B cell (primary cell): ENCODE results near the gene ATAD3C. TPM values are rescaled to one million over a fixed set of nuclear protein-coding genes. Genes with fewer than 3 reads are reported as not detected.

Experiments
- ATAC-seq: fragments of 200-7000 bp; cut with Tn5 transposase; one replicate; pipeline ENCODE4 v1.10.0; 2021; ENCODE audit warnings: low read depth, mild to moderate bottlenecking, moderate number of reproducible peaks, moderate library complexity
- CTCF ChIA-PET: fragments of 350-600 bp; sonication (Branson Sonifier 250); formaldehyde crosslinking; loops from one replicate; lab custom pipeline; 2021; ENCODE audit warnings: antibody characterized with exemption, inconsistent platforms; lab: Charles Lee
- POLR2A ChIA-PET: fragments of 350-600 bp; sonication (Branson Sonifier 250); formaldehyde crosslinking; loops from one replicate; lab custom pipeline; 2021; ENCODE audit warnings: antibody characterized with exemption; lab: Charles Lee
- DNase-seq: peaks from one replicate; pipeline ENCODE4 v3.0.0; 2013
- H2AFZ ChIP-seq: 2 replicates; pipeline ENCODE4 v1.6.1; 2012; ENCODE audit warnings: mild to moderate bottlenecking, low read depth, low read length; ENCODE audit not compliant: insufficient read depth, poor library complexity, severe bottlenecking
- H3K27ac ChIP-seq, 2 donors: 1 replicate in 1 of 2; 2 replicates in 1 of 2; pipeline ENCODE4 v1.5.1; 2012 to 2013; ENCODE audit warnings: low read length in 2 of 2, mild to moderate bottlenecking in 2 of 2, moderate library complexity in 1 of 2
- H3K27me3 ChIP-seq, 4 experiments: fragments of 200-600 bp in 1 of 4; sonication (generic) in 1 of 4; replicated peaks in 1 of 4; 1 replicate in 2 of 4; 2 replicates in 2 of 4; pipeline versions ENCODE4 v1.6.1 to v1.7.0; 2013 to 2016; ENCODE audit warnings: low read length in 3 of 4, mild to moderate bottlenecking in 2 of 4, mixed read lengths in 1 of 4, moderate library complexity in 1 of 4; ENCODE audit not compliant: insufficient read depth in 4 of 4, control insufficient read depth in 3 of 4; ENCODE audit errors: control extremely low read depth in 1 of 4
- H3K36me3 ChIP-seq, 2 experiments: replicated peaks in 1 of 2; 1 replicate in 1 of 2; 2 replicates in 1 of 2; pipeline versions ENCODE4 v1.6.1 to v1.7.1; 2013; ENCODE audit warnings: low read length in 1 of 2; ENCODE audit not compliant: insufficient read depth in 2 of 2, control insufficient read depth in 1 of 2; ENCODE audit errors: control extremely low read depth in 1 of 2, extremely low read depth in 1 of 2
- H3K4me1 ChIP-seq, 2 donors: fragments of 200-600 bp in 1 of 2; sonication (generic) in 1 of 2; 1 replicate in 1 of 2; 2 replicates in 1 of 2; pipeline versions ENCODE4 v1.5.1 to v1.6.1; 2013 to 2017; ENCODE audit warnings: low read length in 2 of 2; ENCODE audit not compliant: control insufficient read depth in 2 of 2, insufficient read depth in 2 of 2
- H3K4me2 ChIP-seq: replicated peaks from 2 replicates; pipeline ENCODE3; 2012; ENCODE audit warnings: mild to moderate bottlenecking, low read depth, low read length; ENCODE audit not compliant: poor library complexity, severe bottlenecking
- H3K4me3 ChIP-seq, 5 experiments: fragments of 200-600 bp in 1 of 5; sonication (generic) in 1 of 5; 1 replicate in 3 of 5; 2 replicates in 2 of 5; pipeline versions ENCODE4 v1.5.1 to v1.7.0; 2011 to 2016; ENCODE audit warnings: low read length in 4 of 5, mild to moderate bottlenecking in 4 of 5, low read depth in 2 of 5, control low read depth in 1 of 5, moderate library complexity in 1 of 5; ENCODE audit not compliant: insufficient read depth in 1 of 5; ENCODE audit errors: control extremely low read depth in 1 of 5, extremely low read depth in 1 of 5
- H3K79me2 ChIP-seq: fragments of 200-600 bp; sonication (generic); one replicate; pipeline ENCODE4 v1.6.0; 2016; ENCODE audit warnings: low read length; ENCODE audit not compliant: control insufficient read depth, insufficient read depth
- H3K9ac ChIP-seq: fragments of 200-600 bp; sonication (generic); 2 replicates; pipeline ENCODE4 v1.6.1; 2017; ENCODE audit warnings: mild to moderate bottlenecking, low read length, moderate library complexity
- H3K9me3 ChIP-seq, 3 donors: one replicate each; pipeline versions ENCODE4 v1.6.1 to v1.7.1; 2013; ENCODE audit warnings: low read length in 2 of 3; ENCODE audit not compliant: control insufficient read depth in 2 of 3, insufficient read depth in 1 of 3; ENCODE audit errors: control extremely low read depth in 1 of 3
- H4K20me1 ChIP-seq: 2 replicates; pipeline ENCODE4 v1.6.0; 2012; ENCODE audit warnings: mild to moderate bottlenecking, low read length; ENCODE audit not compliant: insufficient read depth, control insufficient read depth, poor library complexity, severe bottlenecking
- H3K27ac Mint-ChIP-seq: one replicate; pipeline ENCODE4 v1.8.0; 2021; ENCODE audit warnings: mixed read lengths
- H3K27me3 Mint-ChIP-seq: one replicate; pipeline ENCODE4 v1.8.0; 2021; ENCODE audit warnings: mixed read lengths
- H3K4me1 Mint-ChIP-seq: one replicate; pipeline ENCODE4 v1.8.0; 2021; ENCODE audit warnings: mixed read lengths
- H3K4me3 Mint-ChIP-seq: one replicate; pipeline ENCODE4 v1.8.0; 2021; ENCODE audit warnings: mixed read lengths
- H3K9me3 Mint-ChIP-seq: one replicate; pipeline ENCODE4 v1.8.0; 2022; ENCODE audit warnings: mixed read lengths; ENCODE audit not compliant: insufficient read depth
- EZH2 ChIP-seq: IDR thresholded peaks from 2 replicates; pipeline ENCODE4 v1.6.1; 2012; ENCODE audit warnings: borderline replicate concordance, low read depth, mild to moderate bottlenecking, moderate library complexity, low read length; ENCODE audit not compliant: insufficient read depth, poor library complexity, severe bottlenecking
- WGBS: methylation state at CpG from one replicate; pipeline ENCODE4 v1.1.5; 2013; ENCODE audit warnings: missing lambda C conversion rate; ENCODE audit not compliant: insufficient coverage; 5-methylcytosine and 5-hydroxymethylcytosine counted together
- intact Hi-C: fragments of 100-400 bp; cut with micrococcal nuclease; formaldehyde crosslinking; loops from one replicate; pipeline ENCODE4 v1.10.0; 2022
- polyA plus RNA-seq: library from polyadenylated mRNA; depleted of rRNA; stranded (reverse); fragments of >200 nt; gene quantifications from 2 replicates; pipeline ENCODE4 v1.2.3, GENCODE V29; 2012
- total RNA-seq, 2 donors: library from RNA; stranded (reverse); fragments of 120-200 nt in 1 of 2; gene quantifications; 1 replicate in 1 of 2; 2 replicates in 1 of 2; pipeline versions ENCODE4 v1.2.3 to v1.2.4, GENCODE V29; 2013 to 2022
- TF ChIP-seq, protein P1 (sequence below): fragments of 200-600 bp; IDR thresholded peaks from one replicate; pipeline ENCODE4 v1.8.0; 2022; ENCODE audit warnings: antibody characterized with exemption, mild to moderate bottlenecking

The ATAD3C gene
- total and polyA plus RNA-seq, 2 donors (not counting 1 experiment from before 2014, with no cell fraction given) = 0.20 to 1.1 TPM

DNA sequence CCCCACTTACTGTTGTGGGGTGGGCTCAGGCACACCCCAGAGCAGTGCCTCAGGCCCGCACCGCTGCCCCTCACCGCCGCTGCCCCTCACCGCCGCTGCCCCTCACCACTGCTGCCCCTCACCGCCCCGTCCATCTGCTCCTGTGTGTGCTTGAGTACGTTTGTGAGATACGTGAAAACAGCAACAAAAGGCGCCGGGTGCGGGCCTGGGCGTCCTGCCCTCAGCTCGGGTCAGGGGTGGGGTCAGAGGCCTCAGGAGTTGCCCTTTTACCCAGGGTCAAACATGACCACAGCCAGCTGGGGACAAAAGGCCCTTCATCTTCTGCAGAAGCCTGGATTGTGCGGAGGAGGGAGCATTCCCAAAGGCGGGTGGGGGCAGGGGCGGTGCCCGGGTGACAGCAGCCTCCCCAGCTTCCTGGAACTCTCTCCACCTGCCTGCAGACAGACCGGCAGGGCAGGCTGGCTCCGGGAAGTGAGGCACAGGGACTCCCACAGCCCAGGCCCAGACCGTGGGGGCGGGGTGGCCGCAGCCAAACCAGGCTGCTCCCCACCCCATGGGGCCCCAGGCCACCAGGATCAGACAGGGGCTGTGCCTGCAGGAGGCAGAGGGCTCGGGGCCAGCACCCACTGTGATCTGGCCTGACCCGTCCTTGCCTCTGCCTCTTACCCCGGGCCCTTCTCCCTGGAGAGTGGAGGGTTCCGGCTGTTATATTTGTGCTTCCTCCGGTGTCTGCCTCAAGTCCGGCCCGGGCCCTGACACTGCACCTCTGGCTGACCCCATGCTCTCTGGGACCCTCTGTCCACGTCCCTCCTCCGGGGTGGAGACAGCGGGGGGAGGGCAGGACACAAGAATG lies 16.3 kb upstream of the ATAD3C start:
- Histone ChIP-seq H3K9me3 (peaks cover 0 to 32% (median 0%) of the 10 kb centered on the region in 3 donors), H3K27ac (no peak overlapping the region), H2AFZ (peak overlapping the region; percentile 14), H3K27me3 (peaks cover 0 to 70% (median 34%) of the 10 kb centered on the region in 4 experiments), H3K4me1 (peaks cover 35% of the 10 kb centered on the region in 2 donors), H3K79me2 (no peaks in the 10 kb centered on the region), H3K9ac (no peak overlapping the region), H3K36me3 (no peaks in the 10 kb centered on the region), H3K4me2 (peak overlapping the region; percentile 86), H3K4me3 (no peak overlapping the region), H4K20me1 (no peaks in the 10 kb centered on the region)
- peak; percentile 42 for DNase-seq
- POLR2A ChIA-PET = no interaction called here
- ATAC-seq = no peak
- intact Hi-C loops = no loop called here
- Mint-ChIP-seq H3K9me3 (no peaks in the 10 kb centered on the region), H3K4me3 (no peak overlapping the region), H3K27me3 (peaks cover 29% of the 10 kb centered on the region), H3K27ac (no peak overlapping the region), H3K4me1 (peaks cover 14% of the 10 kb centered on the region)
- no peak for TF ChIP-seq EZH2
- TF ChIP-seq, protein P1, sequence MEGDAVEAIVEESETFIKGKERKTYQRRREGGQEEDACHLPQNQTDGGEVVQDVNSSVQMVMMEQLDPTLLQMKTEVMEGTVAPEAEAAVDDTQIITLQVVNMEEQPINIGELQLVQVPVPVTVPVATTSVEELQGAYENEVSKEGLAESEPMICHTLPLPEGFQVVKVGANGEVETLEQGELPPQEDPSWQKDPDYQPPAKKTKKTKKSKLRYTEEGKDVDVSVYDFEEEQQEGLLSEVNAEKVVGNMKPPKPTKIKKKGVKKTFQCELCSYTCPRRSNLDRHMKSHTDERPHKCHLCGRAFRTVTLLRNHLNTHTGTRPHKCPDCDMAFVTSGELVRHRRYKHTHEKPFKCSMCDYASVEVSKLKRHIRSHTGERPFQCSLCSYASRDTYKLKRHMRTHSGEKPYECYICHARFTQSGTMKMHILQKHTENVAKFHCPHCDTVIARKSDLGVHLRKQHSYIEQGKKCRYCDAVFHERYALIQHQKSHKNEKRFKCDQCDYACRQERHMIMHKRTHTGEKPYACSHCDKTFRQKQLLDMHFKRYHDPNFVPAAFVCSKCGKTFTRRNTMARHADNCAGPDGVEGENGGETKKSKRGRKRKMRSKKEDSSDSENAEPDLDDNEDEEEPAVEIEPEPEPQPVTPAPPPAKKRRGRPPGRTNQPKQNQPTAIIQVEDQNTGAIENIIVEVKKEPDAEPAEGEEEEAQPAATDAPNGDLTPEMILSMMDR = no peak
- CTCF ChIA-PET = no interaction called here
- 42% methylated on average over 32 of the region's 34 CpGs for WGBS

- no peak for ATAC-seq
- H2AFZ ChIP-seq = peak overlapping the region; percentile 14
- no peaks in the 10 kb centered on the region for H3K79me2 ChIP-seq
- H3K27ac Mint-ChIP-seq = no peak overlapping the region
- peaks cover 0 to 31% (median 0%) of the 10 kb centered on the region in 3 donors for H3K9me3 ChIP-seq
- H3K4me1 ChIP-seq = peaks cover 35% of the 10 kb centered on the region in 2 donors
- H3K27me3 ChIP-seq = peaks cover 0 to 71% (median 36%) of the 10 kb centered on the region in 4 experiments
- no peak for TF ChIP-seq EZH2
- TF ChIP-seq, protein P1 = no peak
- no peak overlapping the region for H3K4me3 ChIP-seq
- H3K36me3 ChIP-seq = no peaks in the 10 kb centered on the region
- H3K4me2 ChIP-seq = peak overlapping the region; percentile 86
- H3K27ac ChIP-seq = no peak overlapping the region
- peaks cover 12% of the 10 kb centered on the region for H3K4me1 Mint-ChIP-seq
- CTCF ChIA-PET = no interaction called here
- H3K4me3 Mint-ChIP-seq = no peak overlapping the region
- peaks cover 28% of the 10 kb centered on the region for H3K27me3 Mint-ChIP-seq
- 5% methylated on average over 12 of the region's 12 CpGs for WGBS
- POLR2A ChIA-PET = no interaction called here
- no peaks in the 10 kb centered on the region for H4K20me1 ChIP-seq
- no peaks in the 10 kb centered on the region for H3K9me3 Mint-ChIP-seq
- DNase-seq = peak; percentile 44
- no peak overlapping the region for H3K9ac ChIP-seq
- intact Hi-C loops = no loop called here
Measured at GRCh38 chr1:1433804-1434130, 15.7 kb upstream of the ATAD3C start.
